D341Med (cell line): ENCODE data around the gene TRIM46.
A peak's percentile ranks its signal among the peaks of the same experiment; 100 is the strongest.

ENCODE experiments used
- DNase-seq: peaks from one replicate; pipeline ENCODE4 v3.0.0; 2012; ENCODE audit warnings: low spot score

TRIM46 gene, protein sequence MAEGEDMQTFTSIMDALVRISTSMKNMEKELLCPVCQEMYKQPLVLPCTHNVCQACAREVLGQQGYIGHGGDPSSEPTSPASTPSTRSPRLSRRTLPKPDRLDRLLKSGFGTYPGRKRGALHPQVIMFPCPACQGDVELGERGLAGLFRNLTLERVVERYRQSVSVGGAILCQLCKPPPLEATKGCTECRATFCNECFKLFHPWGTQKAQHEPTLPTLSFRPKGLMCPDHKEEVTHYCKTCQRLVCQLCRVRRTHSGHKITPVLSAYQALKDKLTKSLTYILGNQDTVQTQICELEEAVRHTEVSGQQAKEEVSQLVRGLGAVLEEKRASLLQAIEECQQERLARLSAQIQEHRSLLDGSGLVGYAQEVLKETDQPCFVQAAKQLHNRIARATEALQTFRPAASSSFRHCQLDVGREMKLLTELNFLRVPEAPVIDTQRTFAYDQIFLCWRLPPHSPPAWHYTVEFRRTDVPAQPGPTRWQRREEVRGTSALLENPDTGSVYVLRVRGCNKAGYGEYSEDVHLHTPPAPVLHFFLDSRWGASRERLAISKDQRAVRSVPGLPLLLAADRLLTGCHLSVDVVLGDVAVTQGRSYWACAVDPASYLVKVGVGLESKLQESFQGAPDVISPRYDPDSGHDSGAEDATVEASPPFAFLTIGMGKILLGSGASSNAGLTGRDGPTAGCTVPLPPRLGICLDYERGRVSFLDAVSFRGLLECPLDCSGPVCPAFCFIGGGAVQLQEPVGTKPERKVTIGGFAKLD

DNA sequence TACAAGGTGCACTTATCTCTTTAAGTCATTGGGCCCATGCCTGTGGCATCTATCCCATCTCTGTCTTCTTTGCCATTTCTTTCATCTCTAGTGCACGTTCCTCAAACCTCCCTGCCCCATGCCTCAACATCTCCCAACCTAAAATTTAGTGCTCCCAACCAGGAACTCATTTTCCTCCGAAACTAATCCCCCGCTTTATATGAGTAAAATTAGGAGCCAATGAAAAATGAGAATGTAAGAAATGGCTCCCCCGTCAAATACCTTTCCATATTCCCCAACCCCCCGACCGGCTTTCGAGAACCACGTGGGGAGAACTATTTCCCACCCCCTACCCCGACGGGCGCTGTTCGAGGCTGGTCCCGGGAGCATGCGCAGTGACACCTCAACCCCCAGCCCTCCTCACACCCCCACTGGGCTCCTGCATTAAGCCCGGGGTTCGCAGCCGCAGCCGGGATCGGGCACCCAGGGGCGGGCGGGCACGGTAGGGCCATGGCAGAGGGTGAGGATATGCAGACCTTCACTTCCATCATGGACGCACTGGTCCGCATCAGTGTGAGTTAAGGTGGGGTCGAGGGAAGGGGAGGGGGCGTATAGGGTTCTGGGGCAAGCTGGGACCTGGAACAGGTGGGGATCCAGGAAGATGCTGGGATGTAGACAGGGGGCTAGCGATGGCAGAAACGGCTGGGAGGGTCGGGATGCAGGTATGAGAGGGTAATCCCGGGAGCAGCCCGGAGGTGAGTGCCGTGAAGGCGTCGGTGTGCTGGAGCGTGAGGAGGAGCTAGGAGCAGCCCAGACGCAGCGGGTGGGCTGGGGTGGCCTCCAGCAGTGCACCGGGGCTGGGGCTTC, at the start of gene TRIM46:
Gene TRIM46 (plus strand): TSS at position 372 of the 846 bp plus-strand sequence. CDS start 118 bp downstream, at position 490.
- peak; percentile 87 for DNase-seq

- peak; percentile 32 for DNase-seq
Measured at GRCh38 chr1:155124503-155125463, 48.9 kb upstream of the TRIM46 start.

DNA sequence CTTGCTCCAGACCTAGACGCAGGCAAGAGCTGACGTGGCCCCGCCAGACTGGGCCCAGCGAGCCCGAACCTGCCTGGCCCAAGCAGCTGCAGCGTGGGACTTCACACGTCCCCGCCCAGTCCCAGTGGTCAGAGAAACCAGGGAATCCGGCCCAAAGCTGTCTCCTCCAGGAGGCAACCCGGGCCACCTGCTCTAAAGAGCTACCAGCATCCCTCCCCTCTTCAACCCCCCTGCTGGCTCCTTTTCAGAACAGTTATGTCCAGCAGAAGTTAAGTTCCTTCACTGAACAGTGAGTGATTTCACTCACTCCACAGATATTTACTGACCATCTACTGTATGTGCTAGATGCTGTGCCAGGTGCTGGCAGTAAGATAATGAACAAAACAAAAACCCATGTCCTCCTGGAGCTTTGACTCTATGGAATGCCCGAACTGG, 48.1 kb upstream of the TRIM46 start:
- no peak for DNase-seq

GRCh38 chr1:155125946-155126555, 47.6 kb upstream of the TRIM46 start:
- DNase-seq, result peak; percentile 39

DNA sequence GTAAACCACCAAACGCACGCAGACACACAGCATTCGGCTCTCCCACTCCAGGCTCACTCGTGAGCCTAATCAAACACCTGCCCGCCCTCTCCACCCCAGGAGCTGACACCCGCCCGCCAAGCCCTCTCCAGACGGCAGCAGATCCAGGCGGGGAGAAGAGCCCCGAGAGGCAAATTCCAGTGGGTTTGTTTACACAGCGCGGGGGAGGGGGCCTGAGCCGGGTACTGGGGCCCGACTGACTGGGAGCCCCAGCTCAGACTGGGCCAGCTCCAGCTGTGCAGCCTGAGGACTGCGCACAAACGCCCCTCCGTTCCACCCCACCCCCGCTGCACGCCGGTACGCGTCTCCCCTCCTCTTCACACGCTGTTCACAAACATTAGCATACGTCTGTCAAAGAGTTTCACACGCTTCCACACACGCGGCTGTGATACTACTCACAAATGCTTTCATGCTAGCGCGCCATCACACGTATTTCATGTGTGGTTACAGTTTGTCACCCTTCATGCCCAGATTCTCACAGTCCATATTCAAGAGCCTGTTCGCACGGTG, 47.0 kb upstream of the TRIM46 start:
- peak; percentile 69 for DNase-seq

GRCh38 chr1:155127105-155127966, 46.3 kb upstream of the TRIM46 start, which contains the start of gene EFNA1:
Gene EFNA1 (plus strand): TSS chr1:155127876. CDS start chr1:155127978, 102 bp downstream.
- peak; percentile 89 for DNase-seq

DNA sequence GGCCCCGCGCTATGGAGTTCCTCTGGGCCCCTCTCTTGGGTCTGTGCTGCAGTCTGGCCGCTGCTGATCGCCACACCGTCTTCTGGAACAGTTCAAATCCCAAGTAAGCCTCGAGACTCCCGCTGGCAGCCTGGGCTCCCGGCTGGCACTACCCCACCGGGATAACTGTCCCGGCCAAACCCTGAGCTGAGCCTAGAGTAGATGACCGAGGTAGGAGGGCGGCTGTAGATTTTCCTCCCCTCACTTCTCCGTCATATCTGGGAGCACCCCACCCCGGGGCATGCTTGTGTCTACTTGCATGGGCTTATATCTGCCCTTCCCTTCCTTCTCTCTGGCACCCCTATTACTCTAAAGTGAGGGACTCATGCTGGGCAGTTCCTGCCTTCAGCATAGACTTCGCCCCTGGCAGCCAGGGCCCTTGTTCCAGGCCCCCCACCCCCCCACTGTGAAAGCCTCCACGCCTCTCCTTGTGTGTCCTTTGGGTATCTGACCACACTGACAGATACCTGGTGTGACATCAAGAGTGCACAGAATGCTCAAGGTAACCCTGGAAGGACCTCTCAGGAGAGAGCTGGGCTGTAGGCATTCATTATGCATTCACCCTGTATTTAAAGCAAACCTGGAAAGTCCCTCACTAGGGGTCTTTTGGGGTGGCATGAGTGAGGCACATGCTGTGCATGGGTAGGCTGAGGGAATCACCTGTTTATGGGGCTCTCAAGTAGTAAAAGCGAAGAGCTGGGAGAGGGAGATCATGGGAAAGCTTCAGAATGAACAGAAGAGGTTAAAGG, 45.5 kb upstream of the TRIM46 start:
- DNase-seq, result no peak

DNA sequence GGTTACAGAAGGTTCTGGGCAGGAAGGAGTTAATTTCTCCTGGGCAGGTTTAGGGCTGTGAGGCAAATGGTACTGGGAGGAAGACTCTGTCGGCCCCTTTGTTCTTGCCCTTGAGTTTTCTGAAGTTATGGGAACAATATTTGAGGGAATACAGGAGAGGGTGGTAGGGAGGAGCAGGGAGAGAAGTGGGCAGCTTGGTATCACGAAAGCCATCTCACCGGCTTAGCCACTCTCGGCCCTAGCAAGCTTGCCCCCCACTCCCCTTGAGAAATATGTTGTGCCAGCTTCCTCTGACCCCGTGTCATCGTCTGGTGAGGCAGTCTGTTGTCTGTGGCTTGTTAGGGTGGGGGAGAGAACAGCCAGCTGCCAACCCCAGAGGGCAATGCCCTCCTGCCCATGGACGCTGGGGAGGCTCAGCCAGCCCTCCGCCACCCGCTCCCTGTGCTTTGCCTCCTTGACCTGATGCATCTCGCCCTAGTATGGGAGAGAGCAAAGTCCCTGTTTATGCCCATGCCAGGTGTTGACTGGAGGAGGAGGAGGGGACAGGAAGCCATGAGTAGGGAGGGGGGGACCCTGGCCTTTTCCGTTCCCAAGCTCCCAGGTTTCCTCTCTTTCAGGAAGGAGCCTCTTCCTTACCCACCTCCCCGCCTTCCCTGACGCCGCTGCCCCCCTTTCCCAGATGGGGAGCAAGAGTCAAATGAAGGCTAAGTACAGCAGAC, 44.7 kb upstream of the TRIM46 start:
- peak; percentile 33 for DNase-seq

GRCh38 chr1:155130272-155131006, 43.2 kb upstream of the TRIM46 start:
- DNase-seq, result no peak

DNA sequence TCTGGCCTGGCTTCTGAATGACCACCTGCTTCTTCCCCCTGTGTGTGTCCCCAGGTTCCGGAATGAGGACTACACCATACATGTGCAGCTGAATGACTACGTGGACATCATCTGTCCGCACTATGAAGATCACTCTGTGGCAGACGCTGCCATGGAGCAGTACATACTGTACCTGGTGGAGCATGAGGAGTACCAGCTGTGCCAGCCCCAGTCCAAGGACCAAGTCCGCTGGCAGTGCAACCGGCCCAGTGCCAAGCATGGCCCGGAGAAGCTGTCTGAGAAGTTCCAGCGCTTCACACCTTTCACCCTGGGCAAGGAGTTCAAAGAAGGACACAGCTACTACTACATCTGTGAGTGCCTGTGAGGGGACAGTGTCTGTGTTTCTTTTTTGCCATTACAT, 42.4 kb upstream of the TRIM46 start:
- no peak for DNase-seq

- no peak for DNase-seq
Measured at GRCh38 chr1:155131856-155132255, 41.8 kb upstream of the TRIM46 start.

- DNase-seq, result no peak
Measured at GRCh38 chr1:155133799-155134281, 39.8 kb upstream of the TRIM46 start.

- DNase-seq, result peak; percentile 24
Measured at GRCh38 chr1:155134322-155134721, 39.3 kb upstream of the TRIM46 start.

- peak; percentile 60 for DNase-seq
Measured at GRCh38 chr1:155134880-155135414, 38.7 kb upstream of the TRIM46 start.

DNA sequence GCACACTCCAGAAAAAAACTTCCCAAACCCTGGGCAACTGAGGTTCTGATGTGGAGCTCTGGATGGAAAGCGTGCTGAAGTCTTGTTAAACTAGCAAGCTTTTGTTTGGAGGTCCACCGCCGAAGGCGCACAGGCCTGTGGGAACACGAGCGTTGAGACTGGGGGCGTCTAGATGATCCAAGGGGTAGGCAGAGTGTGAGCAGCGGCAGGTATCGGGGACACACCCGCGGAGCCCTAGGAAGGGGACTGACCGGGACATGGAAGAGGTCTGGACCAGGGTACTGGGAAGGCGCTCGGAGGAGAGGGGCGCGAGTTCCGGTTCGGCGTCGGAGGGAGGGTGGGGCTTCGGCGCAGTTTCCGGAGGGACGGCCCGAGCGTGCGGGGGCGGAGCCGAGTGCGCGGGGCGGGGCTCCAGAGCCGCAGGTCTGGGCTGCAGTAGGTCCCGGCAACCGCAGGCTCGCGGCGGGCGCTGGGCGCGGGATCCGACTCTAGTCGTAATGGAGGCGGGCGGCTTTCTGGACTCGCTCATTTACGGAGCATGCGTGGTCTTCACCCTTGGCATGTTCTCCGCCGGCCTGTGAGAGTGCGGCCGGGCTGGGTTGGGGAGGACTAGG, 38.1 kb upstream of the TRIM46 start, which contains the start of gene SLC50A1:
Gene SLC50A1 (plus strand): TSS at position 438 of the 614 bp plus-strand sequence. CDS start 60 bp downstream, at position 498.
- DNase-seq, result peak; percentile 99

- peak; percentile 46 for DNase-seq
Measured at GRCh38 chr1:155136748-155137147, 36.9 kb upstream of the TRIM46 start.
